Sigmoid colon (tissue), 7 donors: Measurements from ENCODE around the gene KRT81. TPM values are rescaled to one million over a fixed set of nuclear protein-coding genes. Genes with fewer than 3 reads are reported as not detected.
A peak's percentile ranks its signal among the peaks of the same experiment; 100 is the strongest.

Experiments used
- DNase-seq: peaks from one replicate; pipeline ENCODE4 v3.0.0-alpha.2; 2019
- H3K27ac ChIP-seq, 4 donors: fragments of 200-600 bp; sonication (generic); one replicate each; pipeline ENCODE4 v1.5.1; 2016 to 2019; ENCODE audit warnings: mild to moderate bottlenecking in 1 of 4
- H3K27me3 ChIP-seq, 3 donors: fragments of 200-600 bp; sonication (generic); one replicate each; pipeline ENCODE4 v1.5.1; 2019; ENCODE audit warnings: mild to moderate bottlenecking in 1 of 3
- H3K36me3 ChIP-seq, 4 donors: fragments of 200-600 bp; sonication (generic); one replicate each; pipeline ENCODE4 v1.5.1; 2016 to 2019
- H3K4me1 ChIP-seq, 4 donors: fragments of 200-600 bp; sonication (generic); one replicate each; pipeline ENCODE4 v1.5.1; 2017 to 2019
- H3K4me3 ChIP-seq, 4 donors: fragments of 200-600 bp; sonication (generic); one replicate each; pipeline ENCODE4 v1.5.1; 2017 to 2019; ENCODE audit warnings: mild to moderate bottlenecking in 2 of 4, moderate library complexity in 1 of 4
- H3K9me3 ChIP-seq, 4 donors: fragments of 200-600 bp in 3 of 4; sonication (generic) in 3 of 4; one replicate each; pipeline versions ENCODE4 v1.5.1 to v1.6.1; 2013 to 2019
- CTCF ChIP-seq, 4 experiments: fragments of 450-650 bp in 3 of 4; fragments of 200-600 bp in 1 of 4; IDR thresholded peaks; one replicate each; pipeline ENCODE4 v1.5.1; 2016 to 2019; ENCODE audit warnings: antibody characterized with exemption in 4 of 4, mild to moderate bottlenecking in 3 of 4, moderate library complexity in 2 of 4
- EP300 ChIP-seq, 4 donors: sonication (generic); formaldehyde crosslinking; IDR thresholded peaks; one replicate each; pipeline ENCODE4 v1.6.1; 2017; ENCODE audit warnings: antibody characterized with exemption in 4 of 4
- POLR2A ChIP-seq, 2 donors: fragments of 450-650 bp; IDR thresholded peaks; one replicate each; pipeline ENCODE4 v1.6.1; 2016; ENCODE audit warnings: antibody characterized with exemption in 2 of 2, mild to moderate bottlenecking in 2 of 2, moderate library complexity in 2 of 2
- POLR2AphosphoS5 ChIP-seq, 4 donors: sonication (generic); formaldehyde crosslinking; IDR thresholded peaks; one replicate each; pipeline ENCODE4 v1.6.1; 2017; ENCODE audit warnings: antibody characterized with exemption in 4 of 4
- WGBS, 2 donors: extraction: QIAGEN DNeasy Blood & Tissue Kit; methylation state at CpG; one replicate each; pipeline ENCODE4 v1.1.7; 2013; 5-methylcytosine and 5-hydroxymethylcytosine counted together
- intact Hi-C: fragments of 100-400 bp; cut with DNase I; formaldehyde crosslinking; loops from one replicate; pipeline ENCODE4 v1.15.1; 2023
- polyA plus RNA-seq, 3 donors: library from polyadenylated mRNA; stranded (reverse); fragments of 200-250 nt; gene quantifications; one replicate each; pipeline ENCODE4 v1.2.3, GENCODE V29; 2013
- total RNA-seq, 4 donors: library from RNA; depleted of rRNA; stranded (reverse); fragments of >200 nt; gene quantifications; one replicate each; pipeline ENCODE4 v1.1.0, GENCODE V29; 2016
- donor health status: healthy with polysubstance abuse.
- donor health status: Bipolar disorder and iron deficiency.
- donor health status: healthy.

Gene KRT81
- total and polyA plus RNA-seq, 7 donors = 0.14 to 0.17 TPM; not detected in 5

GRCh38 chr12:52263761-52264434 lies 27.4 kb downstream of the KRT81 start:
- 86 to 92% methylated on average over 7 of the region's 7 CpGs for WGBS, 2 donors
- DNase-seq = peak; percentile 8
- intact Hi-C loops = no loop called here

GRCh38 chr12:52262286-52262685 lies 29.0 kb downstream of the KRT81 start:
- Histone ChIP-seq H3K36me3 (no peaks in the 10 kb centered on the region), H3K4me3 (no peak overlapping the region), H3K27me3 (peaks cover 0 to 27% (median 10%) of the 10 kb centered on the region in 3 donors), H3K4me1 (peaks cover 0 to 13% (median 8%) of the 10 kb centered on the region in 4 donors), H3K9me3 (no peaks in the 10 kb centered on the region), H3K27ac (no peak overlapping the region)
- intact Hi-C loops = no loop called here
- 86 to 90% methylated on average over 3 of the region's 3 CpGs for WGBS, 2 donors
- TF ChIP-seq POLR2A (IDR thresholded peaks at IDR 0.05) = no peak
- no peak for TF ChIP-seq POLR2AphosphoS5 (IDR thresholded peaks at IDR 0.05)
- TF ChIP-seq EP300 (IDR thresholded peaks at IDR 0.05) = no peak
- no peak for TF ChIP-seq CTCF (IDR thresholded peaks at IDR 0.05)
- DNase-seq = no peak

More at GRCh38 chr12:52263761-52264434, 27.4 kb downstream of the KRT81 start:
- Histone ChIP-seq H3K27ac (no peak overlapping the region), H3K27me3 (peaks cover 0 to 11% (median under 1%) of the 10 kb centered on the region in 3 donors), H3K36me3 (no peaks in the 10 kb centered on the region), H3K4me3 (no peak overlapping the region), H3K4me1 (peaks cover 0 to 1% (median 0%) of the 10 kb centered on the region in 4 donors), H3K9me3 (no peaks in the 10 kb centered on the region)
- TF ChIP-seq CTCF (IDR thresholded peaks at IDR 0.05) (no peak), POLR2AphosphoS5 (IDR thresholded peaks at IDR 0.05) (no peak), EP300 (IDR thresholded peaks at IDR 0.05) (no peak), POLR2A (IDR thresholded peaks at IDR 0.05) (no peak)

GRCh38 chr12:52261208-52261484 lies 30.2 kb downstream of the KRT81 start:
- 84 to 87% methylated on average over 1 of the region's 1 CpG for WGBS, 2 donors
- Histone ChIP-seq H3K4me1 (peaks cover 0 to 13% (median 8%) of the 10 kb centered on the region in 4 donors), H3K27ac (no peak overlapping the region), H3K36me3 (no peaks in the 10 kb centered on the region), H3K9me3 (no peaks in the 10 kb centered on the region), H3K27me3 (peaks cover 0 to 39% (median 18%) of the 10 kb centered on the region in 3 donors), H3K4me3 (no peak overlapping the region)
- intact Hi-C loops = no loop called here
- DNase-seq = no peak
- TF ChIP-seq EP300 (IDR thresholded peaks at IDR 0.05) (no peak), POLR2AphosphoS5 (IDR thresholded peaks at IDR 0.05) (no peak), POLR2A (IDR thresholded peaks at IDR 0.05) (no peak), CTCF (IDR thresholded peaks at IDR 0.05) (no peak)

DNA sequence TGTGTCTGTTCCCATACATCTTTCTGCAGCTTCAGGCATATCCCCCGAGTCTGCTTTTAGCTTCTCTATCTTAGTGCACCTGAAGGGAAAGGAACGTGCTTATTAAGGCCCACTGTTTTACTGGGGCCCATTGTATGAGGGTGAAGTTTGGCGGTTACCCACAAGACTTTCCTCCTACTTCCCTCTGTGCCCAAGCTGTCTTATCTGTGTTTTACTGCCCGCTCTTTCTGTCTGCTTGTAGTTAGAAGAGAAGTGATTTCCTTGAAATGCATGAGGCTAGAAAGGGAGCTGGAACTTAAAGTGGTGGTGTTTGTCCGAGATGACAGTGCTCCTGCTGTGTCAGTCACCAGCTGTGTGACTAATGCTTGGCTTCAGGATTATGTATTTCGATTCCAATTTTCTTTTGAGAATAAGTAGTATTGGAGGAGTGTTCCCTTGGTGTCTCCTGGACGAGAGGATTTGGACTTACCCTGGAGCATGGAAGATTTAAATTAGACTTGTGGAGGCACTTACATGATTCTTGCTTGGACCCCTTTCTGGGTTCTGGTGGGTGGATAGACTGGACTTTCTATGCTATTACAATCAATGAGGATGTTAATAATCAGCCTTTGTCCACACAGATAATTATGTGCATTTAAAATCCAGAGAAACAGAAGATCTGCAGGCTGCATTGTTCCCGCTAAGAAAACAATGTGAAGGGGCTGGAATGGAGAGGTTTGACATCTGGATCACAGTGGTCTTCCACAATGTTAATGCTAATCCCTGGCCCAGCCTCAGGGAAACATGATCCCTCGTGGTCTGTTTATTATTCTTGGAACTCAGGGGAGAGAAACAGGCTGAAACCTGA lies 30.8 kb downstream of the KRT81 start:
- 52 to 69% methylated on average over 9 of the region's 9 CpGs for WGBS, 2 donors
- Histone ChIP-seq H3K4me3 (no peak overlapping the region), H3K27me3 (peaks cover 0 to 40% (median 18%) of the 10 kb centered on the region in 3 donors), H3K4me1 (peaks cover 0 to 13% (median 8%) of the 10 kb centered on the region in 4 donors), H3K36me3 (no peaks in the 10 kb centered on the region), H3K9me3 (no peaks in the 10 kb centered on the region), H3K27ac (no peak overlapping the region)
- intact Hi-C loops = no loop called here
- DNase-seq = no peak
- TF ChIP-seq POLR2A (IDR thresholded peaks at IDR 0.05) (no peak), EP300 (IDR thresholded peaks at IDR 0.05) (no peak), CTCF (IDR thresholded peaks at IDR 0.05) (no peak), POLR2AphosphoS5 (IDR thresholded peaks at IDR 0.05) (no peak)
